Stimulated activated CD4-positive, alpha-beta T cell treated with anti-CD3 and anti-CD28 coated beads, Interleukin-2, amount 100 ng/mL, for 48 hours (primary cell): ENCODE data around the gene SRGAP2C.
"Not testable (repeated sequence)": the region's sequence is repeated elsewhere in the genome, so short reads cannot be mapped to it uniquely, and the experiment has no call there.

Experiments used
- DNase-seq, 2 donors: peaks; one replicate each; pipeline ENCODE4 v3.0.0-alpha.2; 2020

SRGAP2C gene

GRCh38 chr1:121230636-121231035 is 45.9 kb downstream of the SRGAP2C start:
- DNase-seq = not testable (repeated sequence)

GRCh38 chr1:121232445-121233125 is 47.8 kb downstream of the SRGAP2C start:
- not testable (repeated sequence) for DNase-seq

- not testable (repeated sequence) for DNase-seq
Measured at GRCh38 chr1:121234090-121234759, 49.5 kb downstream of the SRGAP2C start.

- not testable (repeated sequence) for DNase-seq
Measured at GRCh38 chr1:121238384-121238783, 53.6 kb downstream of the SRGAP2C start.

GRCh38 chr1:121243913-121244312 is 59.1 kb downstream of the SRGAP2C start:
- not testable (repeated sequence) for DNase-seq

- DNase-seq = not testable (repeated sequence)
Measured at GRCh38 chr1:121246399-121246798, 61.6 kb downstream of the SRGAP2C start.

GRCh38 chr1:121252656-121253055 is 67.9 kb downstream of the SRGAP2C start:
- DNase-seq = not testable (repeated sequence)

GRCh38 chr1:121254618-121255017 is 69.8 kb downstream of the SRGAP2C start:
- not testable (repeated sequence) for DNase-seq

- DNase-seq = not testable (repeated sequence)
Measured at GRCh38 chr1:121257632-121258031, 72.9 kb downstream of the SRGAP2C start.

GRCh38 chr1:121258134-121258533 is 73.4 kb downstream of the SRGAP2C start:
- DNase-seq = not testable (repeated sequence)

GRCh38 chr1:121260205-121260604 is 75.4 kb downstream of the SRGAP2C start:
- not testable (repeated sequence) for DNase-seq

GRCh38 chr1:121262163-121262562 is 77.4 kb downstream of the SRGAP2C start:
- DNase-seq = not testable (repeated sequence)

GRCh38 chr1:121263789-121264244 is 79.0 kb downstream of the SRGAP2C start:
- DNase-seq = not testable (repeated sequence)

GRCh38 chr1:121267072-121267471 is 82.3 kb downstream of the SRGAP2C start:
- DNase-seq = not testable (repeated sequence)

- DNase-seq = not testable (repeated sequence)
Measured at GRCh38 chr1:121269309-121269708, 84.5 kb downstream of the SRGAP2C start.

- not testable (repeated sequence) for DNase-seq
Measured at GRCh38 chr1:121269973-121270372, 85.2 kb downstream of the SRGAP2C start.

- DNase-seq = not testable (repeated sequence)
Measured at GRCh38 chr1:121271143-121271715, 86.5 kb downstream of the SRGAP2C start.

GRCh38 chr1:121275435-121275834 is 90.7 kb downstream of the SRGAP2C start:
- not testable (repeated sequence) for DNase-seq

GRCh38 chr1:121278202-121278601 is 93.4 kb downstream of the SRGAP2C start:
- not testable (repeated sequence) for DNase-seq

GRCh38 chr1:121278777-121279547 is 94.2 kb downstream of the SRGAP2C start:
- DNase-seq = not testable (repeated sequence)

- DNase-seq = not testable (repeated sequence)
Measured at GRCh38 chr1:121279548-121279898, 94.7 kb downstream of the SRGAP2C start.

- not testable (repeated sequence) for DNase-seq
Measured at GRCh38 chr1:121280699-121281317, 96.0 kb downstream of the SRGAP2C start.
